ENCODE data around the gene GDF11.
A peak's percentile ranks its signal among the peaks of the same experiment; 100 is the strongest.

The GDF11 gene

GRCh38 chr12:55723516-55724225, 19.3 kb upstream of the GDF11 start:
- no peak for DNase-seq (ENCODE audit: low spot score)

- peak; percentile 76 for DNase-seq (ENCODE audit: low spot score)
These were observed 18.5 kb upstream of the GDF11 start for GRCh38 chr12:55724226-55724939.

- DNase-seq (ENCODE audit: low spot score): no peak
These were observed 18.0 kb upstream of the GDF11 start for GRCh38 chr12:55724940-55725309.

- DNase-seq (ENCODE audit: low spot score): no peak
These were observed 17.4 kb upstream of the GDF11 start for GRCh38 chr12:55725556-55725955.

- no peak for DNase-seq (ENCODE audit: low spot score)
These were observed 16.0 kb upstream of the GDF11 start for GRCh38 chr12:55726971-55727370.

- no peak for DNase-seq (ENCODE audit: low spot score)
These were observed 15.2 kb upstream of the GDF11 start for GRCh38 chr12:55727643-55728185.

- DNase-seq (ENCODE audit: low spot score): peak; percentile 82
These were observed 14.6 kb upstream of the GDF11 start for GRCh38 chr12:55728186-55728938.

GRCh38 chr12:55728939-55729818, 13.7 kb upstream of the GDF11 start, which contains the start of gene CD63:
Gene CD63, minus strand, starts transcription at chr12:55729009. Its CDS starts 668 bp downstream, at chr12:55728341.
- DNase-seq (ENCODE audit: low spot score): peak; percentile 94

GRCh38 chr12:55729819-55730818, 12.8 kb upstream of the GDF11 start:
- no peak for DNase-seq (ENCODE audit: low spot score)

GRCh38 chr12:55732288-55732687, 10.6 kb upstream of the GDF11 start:
- DNase-seq (ENCODE audit: low spot score): no peak

GRCh38 chr12:55733021-55733555, 9.8 kb upstream of the GDF11 start:
- DNase-seq (ENCODE audit: low spot score): no peak

GRCh38 chr12:55733858-55734257, 9.1 kb upstream of the GDF11 start:
- no peak for DNase-seq (ENCODE audit: low spot score)

- no peak for DNase-seq (ENCODE audit: low spot score)
These were observed 8.3 kb upstream of the GDF11 start for GRCh38 chr12:55734595-55734994.

GRCh38 chr12:55736076-55736475, 6.8 kb upstream of the GDF11 start:
- DNase-seq (ENCODE audit: low spot score): no peak

- peak; percentile 85 for DNase-seq (ENCODE audit: low spot score)
These were observed 5.9 kb upstream of the GDF11 start for GRCh38 chr12:55736780-55737580.

GRCh38 chr12:55737581-55738122, 5.3 kb upstream of the GDF11 start:
- no peak for DNase-seq (ENCODE audit: low spot score)

- peak; percentile 94 for DNase-seq (ENCODE audit: low spot score)
These were observed 4.5 kb upstream of the GDF11 start for GRCh38 chr12:55738123-55739024.

GRCh38 chr12:55739025-55739378, 3.9 kb upstream of the GDF11 start:
- DNase-seq (ENCODE audit: low spot score): no peak

Data from ecto neural progenitor cell (in vitro differentiated cells).